Measurements from ENCODE around the gene MYOF.

MYOF gene

GRCh38 chr10:93309062-93309461, 173.1 kb downstream of the MYOF start:
- no peak for TF ChIP-seq CTCF (IDR thresholded peaks at IDR 0.05; ENCODE audit: control extremely low read depth, extremely low read depth, low read depth, missing control alignments)
- no peak for DNase-seq (ENCODE audit: extremely low spot score)
- POLR2A ChIA-PET: no interaction called here
- CTCF ChIA-PET: no interaction called here

- CTCF ChIA-PET: no interaction called here
- no peak for TF ChIP-seq CTCF (IDR thresholded peaks at IDR 0.05; ENCODE audit: control extremely low read depth, extremely low read depth, low read depth, missing control alignments)
- POLR2A ChIA-PET: no interaction called here
- no peak for DNase-seq (ENCODE audit: extremely low spot score)
These were observed 177.0 kb downstream of the MYOF start for GRCh38 chr10:93305122-93305521.

- ChIA-PET POLR2A (no interaction called here), CTCF (interaction anchor here (0.7 kb wide), 1 partner anchor 221 kb away, joined by 3 read pairs; no protein-coding TSS in a partner anchor)
- no peak for DNase-seq (ENCODE audit: extremely low spot score)
- no peak for TF ChIP-seq CTCF (IDR thresholded peaks at IDR 0.05; ENCODE audit: control extremely low read depth, extremely low read depth, low read depth, missing control alignments)
These were observed 181.2 kb downstream of the MYOF start for GRCh38 chr10:93300981-93301380.

- ChIA-PET POLR2A (no interaction called here), CTCF (interaction anchor here (0.7 kb wide), 1 partner anchor 220 kb away, joined by 3 read pairs; no protein-coding TSS in a partner anchor)
- no peak for DNase-seq (ENCODE audit: extremely low spot score)
- no peak for TF ChIP-seq CTCF (IDR thresholded peaks at IDR 0.05; ENCODE audit: control extremely low read depth, extremely low read depth, low read depth, missing control alignments)
These were observed 181.7 kb downstream of the MYOF start for GRCh38 chr10:93300288-93300917.

DNA sequence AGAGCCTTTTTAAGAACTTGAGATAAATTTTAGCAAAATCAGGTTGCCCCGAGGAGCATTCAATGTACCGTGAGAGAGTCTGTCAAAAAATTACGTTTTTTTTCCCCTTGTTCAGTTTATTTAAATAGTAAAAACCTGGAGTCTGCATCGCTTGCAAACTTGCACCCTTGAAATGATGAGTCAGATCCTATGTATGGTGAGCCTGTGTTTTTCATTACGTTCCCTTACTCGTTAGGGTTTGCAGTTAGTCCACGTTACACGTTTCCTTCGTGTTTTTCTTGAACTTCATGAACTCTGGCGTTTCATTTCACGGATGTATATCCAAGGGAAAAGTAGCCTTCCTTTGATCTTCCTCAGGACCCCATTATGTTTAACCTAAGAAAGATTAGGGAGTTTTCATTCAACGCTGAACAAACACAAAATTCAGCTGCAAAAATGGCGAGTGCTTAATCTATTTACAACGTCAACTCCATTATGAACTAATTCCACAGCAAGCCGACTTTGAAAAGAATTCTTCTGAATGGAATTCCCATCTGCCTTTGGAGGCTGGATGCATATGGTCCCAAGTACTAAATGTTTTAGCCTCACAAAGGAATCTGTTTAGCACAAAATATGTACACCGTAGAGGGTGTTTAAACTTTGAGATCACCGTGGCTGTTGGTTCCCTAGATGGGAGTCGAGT, 182.4 kb downstream of the MYOF start:
- ChIA-PET POLR2A (no interaction called here), CTCF (no interaction called here)
- no peak for DNase-seq (ENCODE audit: extremely low spot score)
- no peak for TF ChIP-seq CTCF (IDR thresholded peaks at IDR 0.05; ENCODE audit: control extremely low read depth, extremely low read depth, low read depth, missing control alignments)

GRCh38 chr10:93299195-93299594, 182.9 kb downstream of the MYOF start:
- DNase-seq (ENCODE audit: extremely low spot score): no peak
- CTCF ChIA-PET: no interaction called here
- POLR2A ChIA-PET: no interaction called here
- TF ChIP-seq CTCF (IDR thresholded peaks at IDR 0.05; ENCODE audit: control extremely low read depth, extremely low read depth, low read depth, missing control alignments): no peak

Measured in GM10248 (cell line).